NCI-H1417 treated with DMSO at 0.1 percent for 48 hours (cell line): ENCODE data around the gene RAPGEF3.

Experiments
- DNase-seq: peaks from one replicate; lab custom pipeline; 2025; lab: John Stamatoyannopoulos, UW

RAPGEF3 gene

GRCh38 chr12:47755655-47756562, 2.8 kb downstream of the RAPGEF3 start:
- DNase-seq, result no peak

GRCh38 chr12:47754881-47755280, 3.8 kb downstream of the RAPGEF3 start:
- DNase-seq, result no peak

GRCh38 chr12:47754126-47754525, 4.6 kb downstream of the RAPGEF3 start:
- no peak for DNase-seq

GRCh38 chr12:47753021-47754001, 5.4 kb downstream of the RAPGEF3 start:
- DNase-seq, result no peak

- no peak for DNase-seq
Measured at GRCh38 chr12:47752552-47752951, 6.1 kb downstream of the RAPGEF3 start.

GRCh38 chr12:47752121-47752520, 6.6 kb downstream of the RAPGEF3 start:
- no peak for DNase-seq

- DNase-seq, result no peak
Measured at GRCh38 chr12:47751561-47751960, 7.1 kb downstream of the RAPGEF3 start.

- no peak for DNase-seq
Measured at GRCh38 chr12:47750916-47751470, 7.7 kb downstream of the RAPGEF3 start.

GRCh38 chr12:47750229-47750798, 8.4 kb downstream of the RAPGEF3 start:
- DNase-seq, result no peak

- no peak for DNase-seq
Measured at GRCh38 chr12:47748899-47749298, 9.8 kb downstream of the RAPGEF3 start.

GRCh38 chr12:47748507-47748828, 10.2 kb downstream of the RAPGEF3 start:
- DNase-seq, result no peak

- DNase-seq, result no peak
Measured at GRCh38 chr12:47747596-47748506, 10.8 kb downstream of the RAPGEF3 start.

GRCh38 chr12:47747126-47747525, 11.6 kb downstream of the RAPGEF3 start:
- DNase-seq, result no peak

- DNase-seq, result no peak
Measured at GRCh38 chr12:47746523-47746922, 12.2 kb downstream of the RAPGEF3 start.

GRCh38 chr12:47746073-47746472, 12.6 kb downstream of the RAPGEF3 start:
- DNase-seq, result no peak

- DNase-seq, result no peak
Measured at GRCh38 chr12:47745485-47746041, 13.1 kb downstream of the RAPGEF3 start.

GRCh38 chr12:47744778-47745436, 13.8 kb downstream of the RAPGEF3 start:
- DNase-seq, result no peak

GRCh38 chr12:47744005-47744651, 14.6 kb downstream of the RAPGEF3 start:
- peak; percentile 43 for DNase-seq

- no peak for DNase-seq
Measured at GRCh38 chr12:47743311-47743860, 15.3 kb downstream of the RAPGEF3 start.
